SK-N-SH (cell line): ENCODE measurements around the gene WWOX.

Experiments used
- CTCF ChIP-seq: fragments of 200-600 bp; sonication (generic); IDR thresholded peaks from 2 replicates; pipeline ENCODE4 v1.6.1; 2017; ENCODE audit warnings: antibody characterized with exemption, mild to moderate bottlenecking, moderate library complexity
- EZH2phosphoT487 ChIP-seq: fragments of 200-600 bp; sonication (generic); IDR thresholded peaks from 2 replicates; pipeline ENCODE4 v1.6.1; 2017; ENCODE audit warnings: low read depth, mixed run types, mild to moderate bottlenecking, antibody characterized with exemption, moderate library complexity, borderline replicate concordance
- IRF3 ChIP-seq: fragments of 150-350 bp; IDR thresholded peaks from 2 replicates; pipeline ENCODE4 v1.6.1; 2016; ENCODE audit warnings: mild to moderate bottlenecking, low read depth, low read length
- JUND ChIP-seq: IDR thresholded peaks from 2 replicates; pipeline ENCODE4 v1.4.0; 2012
- SMC3 ChIP-seq: IDR thresholded peaks from 2 replicates; pipeline ENCODE4 v1.6.1; 2012; ENCODE audit warnings: low read depth, low read length, improper control_type of control experiment
- TAF1 ChIP-seq: IDR thresholded peaks from 2 replicates; pipeline ENCODE4 v1.6.1; 2012; ENCODE audit warnings: low read depth, mild to moderate bottlenecking, low read length, moderate library complexity, borderline replicate concordance
- TCF12 ChIP-seq: IDR thresholded peaks from 2 replicates; pipeline ENCODE4 v1.4.0; 2012

GRCh38 chr16:78225919-78226318, 126.5 kb downstream of the WWOX start:
- TF ChIP-seq CTCF = no peak
- TF ChIP-seq EZH2phosphoT487 = no peak
- TF ChIP-seq TAF1 = no peak
- no peak for TF ChIP-seq JUND
- TF ChIP-seq IRF3 = no peak
- TF ChIP-seq SMC3 = no peak
- TF ChIP-seq TCF12 = no peak
